Gastrocnemius medialis (tissue), 4 donors: Measurements from ENCODE around the gene FIBCD1.

ENCODE experiments used
- POLR2A ChIP-seq, 2 donors: fragments of 450-650 bp; IDR thresholded peaks; one replicate each; pipeline ENCODE4 v1.6.1; 2017; ENCODE audit warnings: antibody characterized with exemption in 2 of 2, mild to moderate bottlenecking in 2 of 2, moderate library complexity in 2 of 2
- TF ChIP-seq, protein P1 (sequence below), 5 experiments: fragments of 450-650 bp in 3 of 5; fragments of 200-600 bp in 2 of 5; sonication (generic) in 2 of 5; IDR thresholded peaks in 4 of 5; conservative IDR thresholded peaks in 1 of 5; 1 replicate in 4 of 5; 2 replicates in 1 of 5; pipeline ENCODE4 v1.5.1; 2016 to 2019; ENCODE audit warnings: antibody characterized with exemption in 5 of 5, mild to moderate bottlenecking in 3 of 5, moderate library complexity in 3 of 5

DNA sequence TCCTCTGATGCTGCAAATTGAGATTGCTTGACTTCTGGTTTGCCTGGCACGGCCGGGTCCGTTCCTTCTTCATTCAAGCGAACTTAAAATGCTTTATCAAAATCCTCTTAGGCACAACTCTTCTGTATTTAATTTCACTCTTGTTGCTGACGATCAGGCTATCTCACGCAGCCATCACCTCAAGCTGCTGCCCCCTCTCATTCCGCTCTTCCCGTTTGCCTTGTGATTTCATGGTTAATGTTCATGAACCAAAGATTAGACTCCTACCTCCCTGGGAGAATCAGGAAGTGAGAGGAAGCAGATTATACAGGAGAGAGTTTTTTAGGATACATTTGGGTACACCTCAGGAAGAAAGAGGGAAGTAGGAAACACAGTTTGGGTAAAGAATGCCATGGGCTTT is 65.1 kb downstream of the FIBCD1 start:
- TF ChIP-seq, protein P1, sequence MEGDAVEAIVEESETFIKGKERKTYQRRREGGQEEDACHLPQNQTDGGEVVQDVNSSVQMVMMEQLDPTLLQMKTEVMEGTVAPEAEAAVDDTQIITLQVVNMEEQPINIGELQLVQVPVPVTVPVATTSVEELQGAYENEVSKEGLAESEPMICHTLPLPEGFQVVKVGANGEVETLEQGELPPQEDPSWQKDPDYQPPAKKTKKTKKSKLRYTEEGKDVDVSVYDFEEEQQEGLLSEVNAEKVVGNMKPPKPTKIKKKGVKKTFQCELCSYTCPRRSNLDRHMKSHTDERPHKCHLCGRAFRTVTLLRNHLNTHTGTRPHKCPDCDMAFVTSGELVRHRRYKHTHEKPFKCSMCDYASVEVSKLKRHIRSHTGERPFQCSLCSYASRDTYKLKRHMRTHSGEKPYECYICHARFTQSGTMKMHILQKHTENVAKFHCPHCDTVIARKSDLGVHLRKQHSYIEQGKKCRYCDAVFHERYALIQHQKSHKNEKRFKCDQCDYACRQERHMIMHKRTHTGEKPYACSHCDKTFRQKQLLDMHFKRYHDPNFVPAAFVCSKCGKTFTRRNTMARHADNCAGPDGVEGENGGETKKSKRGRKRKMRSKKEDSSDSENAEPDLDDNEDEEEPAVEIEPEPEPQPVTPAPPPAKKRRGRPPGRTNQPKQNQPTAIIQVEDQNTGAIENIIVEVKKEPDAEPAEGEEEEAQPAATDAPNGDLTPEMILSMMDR (IDR thresholded peaks at IDR 0.05 in 4 of 5, conservative IDR thresholded peaks at IDR 0.05 in 1 of 5): no peak
- no peak for TF ChIP-seq POLR2A (IDR thresholded peaks at IDR 0.05)
